HT-29 (cell line): Measurements from ENCODE around the gene CFAP91. TPM values are rescaled to one million over a fixed set of nuclear protein-coding genes. Genes with fewer than 3 reads are reported as not detected.
A peak's percentile ranks its signal among the peaks of the same experiment; 100 is the strongest.

Experiments used
- DNase-seq: peaks from one replicate; pipeline ENCODE4 v3.0.0-alpha.2; 2015; ENCODE audit warnings: low spot score
- total RNA-seq: library from RNA; depleted of rRNA; stranded (reverse); fragments of >200 nt; shearing (Covaris generic); gene quantifications from 2 replicates; pipeline ENCODE4 v1.2.3, GENCODE V29; 2014; rRNA removed

Gene CFAP91
- not detected in 2 replicates for total RNA-seq

DNA sequence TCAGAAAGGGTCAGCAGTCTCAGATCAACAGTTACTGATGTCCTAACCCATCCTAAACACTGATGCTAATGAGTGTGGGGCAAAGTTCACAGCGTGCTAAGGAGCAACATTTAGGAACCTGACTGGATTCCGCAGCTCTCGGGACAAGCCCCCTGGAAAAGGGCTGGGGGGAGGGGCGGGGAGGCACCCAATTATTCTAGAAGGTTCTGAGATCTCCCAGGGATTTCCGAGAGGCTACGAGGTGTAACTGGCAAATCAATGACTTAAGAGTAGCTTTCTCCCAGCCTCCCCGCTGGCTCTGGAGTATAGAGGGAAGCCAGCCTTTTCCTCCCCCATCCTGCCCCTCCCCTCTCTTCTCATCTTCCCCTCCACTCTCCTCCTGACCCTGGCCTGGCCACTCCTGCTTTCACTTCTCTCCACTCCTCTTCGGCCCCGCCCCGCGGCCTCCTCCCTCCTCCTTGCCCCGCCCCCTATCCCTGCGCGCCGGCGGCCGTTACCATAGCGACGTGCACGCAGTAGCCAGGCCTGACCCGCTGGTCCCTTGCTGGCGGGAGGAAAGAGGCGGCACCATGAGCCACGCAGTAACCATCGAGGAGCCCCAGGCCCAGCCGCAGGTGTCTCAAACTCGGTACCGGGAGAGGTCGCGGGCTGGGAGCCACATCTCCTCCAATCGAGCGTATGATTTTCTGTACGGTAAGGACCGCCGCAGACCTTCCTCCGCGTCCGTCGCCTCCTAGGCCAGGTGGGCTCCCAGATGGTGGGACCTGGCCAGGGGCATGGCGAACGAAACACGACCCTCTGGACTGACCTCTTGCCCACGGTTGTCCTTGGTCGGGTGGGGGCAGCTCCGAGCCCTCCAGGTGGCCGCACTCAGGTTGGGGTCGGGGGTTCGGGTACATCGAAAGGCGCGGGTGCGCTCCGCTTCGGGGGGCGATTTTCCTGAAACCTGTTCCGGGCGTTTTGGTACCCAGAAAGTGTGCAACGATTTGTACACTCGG, at the start of gene CFAP91:
Gene CFAP91 (plus strand): TSS at position 493 of the 998 bp plus-strand sequence. CDS start 77 bp downstream, at position 570.
- no peak for DNase-seq

DNA sequence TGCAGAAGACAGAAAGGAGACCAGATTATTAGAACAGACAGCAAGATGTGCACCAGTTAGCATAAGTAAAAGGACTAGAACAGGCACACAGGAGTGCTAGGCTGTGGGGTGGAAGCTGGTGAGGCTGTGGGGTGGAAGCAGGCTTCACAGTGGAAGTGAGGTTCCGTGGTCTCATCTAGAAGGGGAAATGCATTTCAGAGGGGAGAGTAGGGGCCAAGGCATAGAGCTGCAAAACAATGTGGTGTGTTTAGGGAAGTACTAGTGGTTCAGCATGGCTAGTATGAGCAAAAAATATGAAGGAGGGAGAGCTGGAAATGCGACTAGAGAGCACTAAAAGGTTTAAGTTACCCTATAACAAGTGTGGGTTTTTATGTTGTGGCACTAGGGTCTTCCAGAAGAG, 48.9 kb upstream of the CFAP91 start:
- no peak for DNase-seq

DNA sequence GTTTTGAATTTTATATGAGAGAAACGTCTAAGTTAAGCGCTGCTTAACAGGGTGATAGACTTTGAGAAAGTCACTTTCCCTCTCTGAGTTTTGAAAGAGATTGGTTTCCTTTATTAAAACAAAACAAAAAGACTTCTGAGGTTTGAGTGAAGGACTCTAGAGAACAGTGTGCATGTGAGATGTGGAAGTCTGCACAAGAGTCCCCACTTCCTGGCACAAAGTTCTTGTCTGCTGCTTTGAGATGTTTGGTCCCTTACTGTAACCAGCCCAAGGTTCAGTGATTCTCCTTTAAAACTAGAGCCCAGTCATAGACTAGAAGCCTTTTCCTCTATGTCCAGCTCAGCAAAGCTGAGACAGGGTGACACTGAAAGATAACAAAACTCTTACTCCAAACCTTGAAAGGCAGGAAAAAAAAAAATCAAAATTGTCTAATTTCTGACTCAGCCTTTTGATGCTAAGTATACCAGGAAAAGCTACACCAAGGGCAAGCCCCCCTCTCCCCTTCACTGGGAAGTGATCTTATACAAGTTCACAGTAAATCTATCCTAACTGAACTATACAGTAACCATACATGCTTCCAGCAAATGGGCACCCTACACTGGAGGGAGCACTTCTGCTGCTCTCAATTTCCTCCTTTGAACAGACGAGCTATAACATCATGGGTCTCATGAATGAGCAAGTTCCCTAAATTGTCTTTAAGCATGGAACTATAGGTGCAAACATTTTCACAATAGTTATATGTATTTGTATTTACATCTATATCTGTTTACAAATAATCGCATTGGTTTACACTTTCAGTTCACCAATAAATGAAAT, 44.7 kb upstream of the CFAP91 start:
- DNase-seq: no peak

DNA sequence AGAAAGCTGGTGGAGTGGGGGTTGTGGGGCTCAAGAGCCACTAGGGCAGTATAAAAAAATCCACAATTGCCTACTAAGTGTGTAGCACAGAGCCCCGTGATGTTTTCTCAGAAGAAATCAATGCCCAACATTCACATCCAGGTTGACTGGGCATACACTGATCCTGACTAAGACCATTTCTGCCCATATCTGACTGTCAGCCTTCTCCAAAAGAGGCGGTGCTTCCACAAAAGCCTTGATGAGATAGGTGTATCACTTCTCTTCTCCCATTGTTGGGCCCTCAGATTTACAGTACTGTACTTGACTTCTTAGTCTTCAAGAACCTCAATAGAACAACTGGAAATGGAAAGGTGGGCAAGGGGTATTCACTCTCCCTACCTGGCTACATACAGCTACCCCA, 43.8 kb upstream of the CFAP91 start:
- no peak for DNase-seq

DNA sequence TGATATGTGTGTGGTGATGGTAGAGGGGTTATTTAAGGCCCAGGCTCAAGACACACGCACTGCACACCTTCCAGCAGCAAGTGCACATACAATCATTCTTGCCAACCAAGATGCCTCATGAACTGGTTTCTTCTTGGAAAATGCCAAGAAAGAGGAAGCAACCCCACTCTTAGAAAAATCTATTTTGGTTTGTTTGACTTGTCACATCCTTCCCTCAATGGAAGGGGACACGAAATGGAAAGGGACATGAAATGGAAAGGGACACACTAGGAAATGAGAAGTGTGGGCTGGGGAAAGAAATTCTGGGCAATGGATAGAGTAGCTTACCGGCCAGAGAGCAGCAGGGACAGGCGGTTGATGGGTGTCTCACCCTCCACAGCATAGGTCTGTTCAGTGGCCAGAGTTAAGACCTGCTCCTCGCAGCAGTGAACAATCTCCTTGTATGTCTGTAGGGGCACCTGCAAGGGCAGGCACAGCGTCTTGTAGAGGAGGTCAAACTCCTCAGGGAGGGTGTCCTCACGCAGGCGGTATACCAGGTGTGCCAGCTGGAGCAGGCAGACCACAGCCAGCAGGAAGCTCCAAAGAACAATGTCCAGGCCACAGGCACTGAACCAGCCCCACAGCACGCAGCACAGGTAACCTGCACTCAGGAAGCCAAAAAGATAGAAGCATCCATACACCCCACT, 43.1 kb upstream of the CFAP91 start:
- DNase-seq: no peak

DNA sequence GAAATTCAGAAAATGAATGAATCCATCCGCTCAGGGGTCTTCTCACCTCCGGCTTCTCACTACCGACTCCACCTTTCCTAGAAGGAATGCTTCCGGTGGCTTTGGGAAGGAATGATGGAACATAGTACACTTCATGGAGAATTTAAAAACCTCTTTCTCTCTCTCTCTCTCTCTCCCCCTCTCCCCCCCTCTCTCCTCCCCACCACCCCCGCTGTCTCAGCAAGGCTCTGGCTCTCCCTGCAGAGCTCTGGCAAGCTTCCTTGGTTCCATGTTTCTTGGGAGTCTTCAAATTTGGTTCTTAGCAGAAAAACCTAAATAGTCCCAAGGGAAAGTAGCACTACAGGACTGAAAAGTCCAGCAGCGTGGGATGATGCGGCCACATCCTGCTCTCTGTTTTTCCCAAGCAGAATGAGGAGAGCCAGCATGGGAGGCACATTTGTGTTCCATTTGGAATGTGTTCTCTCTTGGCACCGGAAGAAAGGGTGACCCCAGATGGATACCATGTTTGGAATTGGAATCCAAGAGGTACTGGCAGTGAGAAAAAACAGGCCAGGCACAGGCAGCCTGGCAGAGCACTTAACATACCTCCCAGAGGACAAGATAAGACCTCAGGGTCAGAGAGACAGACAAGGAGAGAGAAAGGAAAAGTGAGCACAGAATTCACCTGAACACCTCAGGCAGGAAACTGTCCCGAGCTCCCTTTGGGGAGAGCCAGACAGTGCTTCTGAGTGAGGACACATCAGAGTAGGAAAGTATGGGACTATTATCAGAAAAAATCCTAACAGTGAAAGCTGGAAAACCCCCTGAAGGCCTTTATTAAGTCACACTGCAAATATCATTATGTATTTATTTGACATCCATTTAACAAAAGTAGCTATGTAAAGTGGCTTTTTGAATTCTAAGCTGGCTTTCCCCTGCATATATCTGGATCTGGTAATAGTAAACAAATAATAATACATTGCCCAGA, 42.1 kb upstream of the CFAP91 start, which contains the start of gene POPDC2:
Gene POPDC2 (minus strand): TSS at position 116 of the 967 bp plus-strand sequence. CDS start 166 bp downstream, outside the sequence.
- no peak for DNase-seq

DNA sequence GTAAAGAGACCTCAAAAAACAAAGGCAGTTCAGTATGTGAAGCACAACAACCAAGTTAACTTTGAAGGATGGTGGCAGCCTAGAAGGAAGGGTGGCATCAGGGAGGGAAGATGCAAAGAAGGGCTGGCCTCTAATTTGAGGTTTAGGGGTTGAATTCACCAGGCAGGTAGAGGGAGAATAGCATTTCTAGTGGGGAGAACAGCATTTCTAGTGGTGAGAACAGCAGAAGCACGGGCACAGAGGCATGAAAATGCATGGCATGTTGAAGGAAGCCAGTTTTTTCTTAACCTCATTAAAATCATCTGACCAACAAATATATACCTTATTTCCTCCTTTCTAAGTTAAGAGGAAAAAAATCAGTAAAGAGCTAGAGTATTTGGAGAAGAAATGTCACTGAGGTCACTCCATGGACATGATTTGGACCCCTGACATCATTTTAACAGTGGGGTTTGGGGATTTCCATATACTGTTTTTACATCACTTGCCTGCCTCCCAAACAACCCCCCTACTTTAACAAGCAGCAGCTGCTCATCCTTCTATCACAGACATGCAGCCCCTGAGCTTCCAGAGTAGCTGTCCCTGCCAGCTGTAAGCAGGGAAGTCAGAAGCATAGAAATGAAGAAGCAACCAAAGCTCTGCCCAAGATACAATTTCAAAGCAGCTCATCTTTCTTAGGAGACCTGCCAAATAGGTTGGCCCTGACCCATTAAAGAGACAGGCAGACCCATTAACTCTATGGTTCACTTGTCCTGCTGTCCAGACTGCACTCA, 40.0 kb upstream of the CFAP91 start:
- no peak for DNase-seq

DNA sequence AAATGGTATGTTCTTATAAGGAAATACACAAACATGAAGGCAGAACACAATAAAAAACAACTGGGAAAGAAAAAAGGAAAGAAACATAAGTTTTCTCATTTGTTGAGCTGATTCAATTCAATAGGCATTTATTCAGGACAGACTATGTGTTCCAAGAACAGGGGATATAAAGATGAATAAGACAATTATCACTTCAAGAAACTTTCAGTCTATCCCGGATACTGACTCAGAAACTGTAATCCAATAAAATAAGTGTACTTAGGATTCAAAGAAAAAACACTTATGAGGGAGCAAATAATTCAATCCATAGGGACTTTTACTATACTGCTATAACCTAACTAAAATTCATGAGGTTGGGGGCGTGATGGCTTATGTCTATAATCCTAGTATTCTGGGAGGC, 38.9 kb upstream of the CFAP91 start:
- DNase-seq: no peak

DNA sequence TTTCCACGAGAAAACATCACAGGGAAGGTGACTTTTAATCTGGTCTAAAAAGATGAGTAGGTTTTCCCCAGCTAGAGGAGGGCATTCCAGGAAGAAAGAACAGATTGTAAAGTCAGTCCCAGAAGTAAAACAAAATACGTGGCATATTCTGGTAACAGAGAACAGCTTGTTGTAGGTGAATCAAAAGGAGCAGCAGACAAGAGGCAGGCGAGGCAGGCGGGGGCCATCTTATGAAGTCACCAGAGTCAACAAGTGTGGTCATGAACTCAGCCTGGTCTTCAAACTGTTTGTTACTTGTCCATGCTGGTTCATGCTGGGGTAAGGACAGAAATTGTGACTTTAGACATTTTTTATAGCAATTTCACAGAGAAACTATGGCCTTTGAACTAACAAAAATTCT, 38.5 kb upstream of the CFAP91 start:
- DNase-seq: no peak

DNA sequence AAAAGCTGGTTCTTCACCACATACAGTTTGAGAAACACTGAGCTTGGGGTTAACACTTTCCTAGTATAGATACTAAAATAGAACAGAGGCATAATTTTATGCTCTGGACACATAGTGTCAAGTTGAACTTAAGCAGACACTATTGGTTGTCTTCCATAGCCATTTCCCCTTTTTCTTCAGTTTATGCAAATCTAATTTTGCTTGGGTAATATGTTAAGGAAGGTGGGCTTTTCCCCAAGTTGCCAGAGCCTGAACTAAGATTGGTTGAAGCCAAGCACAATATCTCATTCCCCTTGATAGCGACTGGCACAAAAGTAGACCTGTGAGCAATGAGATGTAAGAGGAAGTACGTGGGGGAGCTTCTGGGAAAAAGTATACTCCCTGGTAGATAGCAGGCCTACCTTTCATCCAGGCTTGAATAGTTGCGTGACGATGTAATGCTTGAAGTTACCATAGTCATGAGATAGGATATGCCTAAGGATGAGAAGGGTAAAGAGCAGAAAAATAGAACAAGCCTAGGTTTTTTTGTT, 37.9 kb upstream of the CFAP91 start:
- no peak for DNase-seq

DNA sequence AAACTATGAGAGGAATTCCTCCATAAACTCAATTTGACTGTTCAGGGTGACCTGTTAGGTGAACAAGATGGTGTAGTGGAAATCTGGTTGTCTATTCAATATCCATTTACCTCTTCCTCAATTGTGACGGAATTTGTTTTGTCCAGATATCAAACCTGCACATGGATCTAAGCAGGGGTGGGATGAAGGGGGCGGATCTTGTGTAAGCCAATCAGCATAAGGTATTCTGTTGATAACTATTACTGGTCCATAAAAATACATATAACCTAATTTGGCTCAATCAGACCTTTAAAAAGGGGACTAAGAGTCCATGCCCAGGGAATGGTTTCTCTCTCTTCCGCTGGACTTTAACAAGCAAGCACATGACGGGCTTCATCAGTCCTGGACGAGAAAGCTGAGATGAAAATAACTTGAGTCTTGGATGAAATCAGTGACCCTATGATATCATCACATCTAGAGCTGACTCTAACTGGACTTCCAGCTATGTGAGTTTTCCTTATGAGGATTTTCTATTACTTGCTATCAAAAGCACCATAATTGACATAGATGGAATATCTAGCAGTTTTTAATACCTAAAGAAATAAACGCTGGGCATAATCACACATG, 36.8 kb upstream of the CFAP91 start:
- DNase-seq: no peak

DNA sequence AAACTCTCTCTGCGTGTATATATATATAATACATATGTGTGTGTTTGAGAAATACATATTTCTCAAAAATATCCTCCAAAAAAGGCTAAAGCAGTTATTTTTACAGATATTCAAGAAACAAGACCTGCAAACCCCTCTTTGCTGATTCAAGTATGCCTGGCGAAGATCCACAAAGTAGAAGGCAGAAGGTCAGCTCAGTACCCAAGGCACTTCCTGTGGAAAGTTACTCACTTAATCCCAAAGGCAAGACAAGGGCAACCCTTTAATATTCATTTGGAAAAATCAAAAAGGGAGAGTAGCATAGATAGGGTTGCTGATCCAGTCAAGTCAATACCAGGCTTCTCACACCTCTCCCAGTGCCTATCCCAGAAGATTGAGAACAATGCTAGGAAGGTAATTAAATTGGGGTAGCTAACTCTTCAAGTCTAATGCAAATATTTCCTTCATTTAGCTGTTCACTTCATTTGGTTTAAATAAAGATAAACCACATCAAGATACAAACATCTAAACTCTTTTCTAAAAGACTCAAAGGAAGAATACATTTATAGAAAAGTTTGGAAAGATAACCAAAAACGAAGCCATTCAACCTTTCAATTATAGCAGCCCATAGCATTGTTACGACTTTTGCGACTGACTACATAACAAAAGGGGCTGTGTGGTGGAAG, 32.8 kb upstream of the CFAP91 start:
- no peak for DNase-seq

DNA sequence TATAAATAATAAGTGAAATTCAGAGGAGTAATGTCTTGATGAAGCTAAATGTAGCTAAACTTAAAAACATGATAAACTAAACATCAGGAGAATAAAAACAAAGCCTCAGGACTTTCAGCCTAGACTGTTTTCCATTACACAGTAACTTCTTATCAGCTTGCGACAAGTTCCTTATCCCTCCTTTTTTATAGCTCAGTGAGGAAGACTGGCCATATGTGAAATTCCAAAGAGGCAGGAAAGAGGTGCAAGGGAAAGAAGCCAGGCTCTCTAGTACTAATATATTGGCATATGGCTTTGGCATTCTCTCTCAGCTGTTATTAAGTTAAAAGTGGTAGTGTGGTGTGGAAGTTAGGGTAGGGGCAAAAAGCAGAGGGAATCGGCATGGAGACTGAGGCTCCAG, 30.0 kb upstream of the CFAP91 start:
- no peak for DNase-seq

DNA sequence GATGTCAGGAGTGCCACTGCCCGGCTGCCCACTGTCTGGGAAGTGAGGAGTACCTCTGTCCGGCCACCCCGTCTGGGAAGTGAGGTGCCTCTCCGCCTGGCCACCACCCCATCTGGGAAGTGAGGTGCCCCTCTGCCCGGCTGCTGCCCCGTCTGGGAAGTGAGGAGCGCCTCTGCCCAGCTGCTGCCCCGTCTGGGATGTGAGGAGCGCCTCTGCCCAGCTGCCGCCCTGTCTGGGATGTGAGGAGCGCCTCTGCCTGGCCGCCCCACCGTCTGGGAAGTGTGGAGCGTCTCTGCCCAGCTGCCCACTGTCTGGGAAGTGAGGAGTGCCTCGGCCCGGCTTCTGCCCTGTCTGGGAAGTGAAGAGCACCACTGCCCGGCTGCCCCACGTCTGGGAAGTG, 28.9 kb upstream of the CFAP91 start:
- DNase-seq: no peak

DNA sequence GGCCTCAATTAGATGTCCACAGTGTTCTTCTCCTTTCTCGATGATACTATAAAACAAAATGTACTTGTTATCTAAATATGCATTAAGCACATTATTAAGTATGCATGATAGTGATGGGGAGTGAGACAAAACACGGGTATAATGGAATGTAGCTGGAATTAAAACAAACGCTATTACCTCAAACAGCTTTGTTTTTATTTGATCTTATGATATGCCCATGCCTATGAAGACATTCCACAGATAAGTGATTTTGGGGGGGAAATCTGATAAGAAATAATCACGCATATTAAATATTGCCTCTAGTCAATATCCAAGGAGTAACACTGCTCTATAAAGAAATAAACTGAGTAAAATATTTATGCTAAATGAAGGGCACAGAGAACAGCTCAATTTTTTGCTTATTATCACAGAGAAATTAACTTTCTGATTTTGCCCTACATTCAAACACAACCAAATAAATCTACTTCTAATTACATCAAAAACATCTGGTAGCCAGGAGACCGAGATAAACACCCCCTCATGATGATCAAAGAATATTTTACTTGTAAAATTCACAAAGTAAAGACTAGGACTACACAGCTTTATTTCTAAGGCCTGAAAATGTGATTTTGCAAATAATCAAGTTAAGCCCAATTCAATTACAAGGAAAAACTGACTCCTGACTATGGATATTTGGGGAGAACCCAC, 27.5 kb upstream of the CFAP91 start:
- no peak for DNase-seq

DNA sequence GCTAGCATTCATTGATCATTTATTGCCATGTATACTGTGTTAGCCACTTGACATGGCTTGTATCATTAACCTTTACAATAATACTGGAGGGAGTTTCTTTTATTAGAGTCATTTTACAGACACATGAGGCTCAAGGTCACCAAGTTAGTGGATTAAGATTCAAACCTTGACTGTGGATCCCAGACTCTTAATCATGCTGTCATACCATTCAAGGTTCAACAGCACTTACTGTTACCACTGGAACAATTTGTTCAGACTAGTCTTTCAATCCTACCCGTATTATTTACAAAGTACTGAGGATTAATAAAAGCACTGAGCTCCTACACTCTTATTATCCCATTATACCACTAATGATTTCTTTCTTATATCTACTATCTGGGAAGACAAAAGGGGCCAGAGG, 26.8 kb upstream of the CFAP91 start:
- no peak for DNase-seq

DNA sequence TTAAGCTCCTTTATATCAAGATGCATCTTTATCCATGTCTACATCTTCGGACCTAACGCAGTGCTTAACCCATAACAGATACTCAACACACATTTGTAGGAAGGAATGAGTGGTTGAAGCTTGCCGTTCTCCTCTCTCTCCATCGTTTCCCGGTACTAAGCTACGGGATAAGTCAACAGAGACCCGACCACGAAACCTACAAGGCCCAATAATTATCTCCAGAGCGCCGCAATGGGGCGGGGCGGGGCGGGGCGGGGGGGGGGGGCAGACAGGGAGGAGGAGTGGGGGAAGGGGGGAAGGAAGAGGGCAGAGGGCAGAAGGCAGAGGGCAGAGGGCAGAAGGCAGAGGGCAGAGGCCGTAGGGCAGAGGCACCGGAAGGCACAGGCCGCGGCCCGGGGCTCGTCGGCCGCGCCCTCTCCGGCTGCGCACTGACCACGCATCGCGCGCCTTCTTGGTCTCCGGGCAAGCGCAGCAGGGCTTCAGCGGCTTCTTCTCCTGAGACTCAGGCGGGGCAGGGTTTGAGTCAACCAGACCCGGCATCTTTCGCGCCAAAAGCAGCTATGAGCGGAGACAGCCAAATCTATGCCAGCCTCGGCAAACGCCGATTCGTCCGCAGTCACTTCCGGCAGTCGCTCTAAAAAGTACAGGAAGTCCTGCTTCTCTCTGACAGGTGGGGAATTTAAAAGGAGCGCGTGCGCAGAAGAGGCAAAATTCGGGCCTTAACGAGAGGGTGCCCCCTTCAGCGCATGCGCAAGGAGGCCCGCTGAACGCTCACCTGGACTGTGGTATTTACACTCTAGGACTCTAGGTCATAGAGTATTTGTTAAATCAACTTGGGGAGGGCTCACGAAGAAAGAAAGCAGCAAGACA, 25.8 kb upstream of the CFAP91 start, which contains the start of gene COX17:
Gene COX17 (minus strand): TSS at position 636 of the 870 bp plus-strand sequence. CDS start 96 bp downstream, at position 540.
- peak; percentile 99 for DNase-seq
